ENCODE measurements around the gene NEK1.
"Not testable (repeated sequence)": the region's sequence is repeated elsewhere in the genome, so short reads cannot be mapped to it uniquely, and the experiment has no call there.

Gene NEK1

DNA sequence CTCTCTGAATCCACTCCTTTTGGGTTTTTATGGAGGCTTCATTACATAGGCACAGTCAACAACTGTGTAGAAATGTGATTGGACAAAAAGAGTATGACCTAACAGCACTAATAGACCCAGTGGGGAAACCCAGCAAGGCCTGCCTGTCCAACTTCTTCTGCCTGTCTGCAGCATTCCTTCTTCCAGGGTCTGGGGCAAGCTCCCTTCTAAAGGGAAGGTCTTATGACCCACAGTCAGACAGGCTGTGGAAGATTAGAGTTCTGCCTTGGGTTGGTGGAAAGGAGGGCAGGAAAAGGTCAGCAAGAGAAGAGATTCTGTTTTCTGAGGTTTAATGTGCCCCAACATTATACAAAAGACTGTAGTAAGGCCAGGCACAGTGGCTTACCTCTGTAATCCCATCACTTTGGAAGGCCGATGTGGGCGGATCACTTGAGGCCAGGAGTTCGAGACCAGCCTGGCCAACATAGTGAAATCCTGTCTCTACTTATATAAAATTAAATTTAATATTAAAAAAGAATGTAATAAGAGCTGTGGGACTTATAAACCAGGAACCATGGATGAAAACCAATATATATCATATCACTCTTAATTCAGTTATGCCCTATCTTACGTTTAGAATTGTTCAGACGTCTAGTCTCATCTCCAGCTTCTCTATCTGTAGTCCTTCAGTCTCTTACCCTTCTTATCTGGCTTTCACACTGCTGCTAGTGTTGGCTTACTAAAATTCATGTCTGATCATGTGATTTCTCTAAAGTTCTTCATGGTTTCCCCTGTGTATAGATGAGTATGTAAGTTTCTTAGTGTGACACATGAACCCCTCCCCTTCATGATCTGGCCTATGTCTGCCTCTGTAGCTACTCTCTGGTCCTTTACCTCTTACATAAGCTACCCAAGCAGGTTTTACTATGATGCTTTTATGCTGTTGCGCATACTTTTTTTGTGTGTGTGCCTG, 14.2 kb upstream of the NEK1 start:
- DNase-seq: peak; percentile 1

- DNase-seq: no peak
Observed at GRCh38 chr4:169625886-169626285, 13.5 kb upstream of the NEK1 start.

DNA sequence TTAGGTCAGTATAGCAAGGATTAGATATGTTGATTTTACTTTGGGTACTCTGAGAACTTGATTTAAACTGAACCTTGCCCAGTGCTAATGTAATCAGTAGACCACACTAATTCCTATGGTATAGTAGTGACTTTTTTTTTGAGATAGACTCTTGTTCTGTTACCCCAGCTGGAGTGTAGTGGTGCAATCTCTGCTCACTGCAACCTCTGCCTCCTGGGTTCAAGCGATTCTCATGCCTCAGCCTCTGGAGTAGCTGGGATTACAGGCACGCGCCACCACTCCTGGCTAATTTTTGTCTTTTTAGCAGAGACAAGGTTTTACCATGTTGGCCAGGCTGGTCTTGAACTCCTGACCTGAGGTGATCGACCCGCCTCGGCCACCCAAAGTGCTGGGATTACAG, 11.6 kb upstream of the NEK1 start:
- DNase-seq: not testable (repeated sequence)

DNA sequence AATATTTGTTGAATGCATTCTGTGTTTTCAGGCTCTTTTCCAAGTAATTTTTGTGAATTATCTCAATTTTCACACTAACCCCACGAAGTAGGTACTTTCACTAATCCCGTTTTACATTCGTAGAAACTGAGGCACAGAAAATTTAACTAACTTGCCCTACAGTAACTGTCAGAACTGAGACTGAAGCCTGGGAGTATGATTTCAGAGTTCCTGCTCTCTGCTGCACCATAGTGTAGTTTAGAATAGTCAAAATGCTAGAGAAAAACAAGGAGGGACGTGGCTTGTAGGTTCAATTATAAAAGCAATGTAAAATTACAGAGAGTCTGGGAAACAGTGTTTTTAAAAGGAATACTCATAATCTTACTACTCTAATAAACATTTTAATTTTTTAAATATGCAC, 10.2 kb upstream of the NEK1 start:
- no peak for DNase-seq

- peak; percentile 20 for DNase-seq
Observed at GRCh38 chr4:169621731-169622492, 9.5 kb upstream of the NEK1 start.

DNA sequence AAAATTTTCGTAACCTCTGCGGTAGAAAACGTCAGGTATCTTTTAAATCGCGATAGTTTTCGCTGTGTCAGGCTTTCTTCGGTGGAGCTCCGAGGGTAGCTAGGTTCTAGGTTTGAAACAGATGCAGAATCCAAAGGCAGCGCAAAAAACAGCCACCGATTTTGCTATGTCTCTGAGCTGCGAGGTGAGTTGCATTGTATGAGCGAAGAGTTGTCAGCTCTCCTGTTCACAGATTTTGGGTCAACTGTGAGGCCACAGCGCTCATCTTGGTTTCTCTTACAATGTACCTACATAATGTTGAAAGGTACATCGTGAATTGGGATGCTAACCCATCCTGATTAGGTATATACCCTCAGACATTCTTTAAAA, 8.5 kb upstream of the NEK1 start:
- DNase-seq: peak; percentile 14

- peak; percentile 86 for DNase-seq
Observed at GRCh38 chr4:169619958-169620879, 7.8 kb upstream of the NEK1 start, which contains the start of gene CLCN3. CLCN3 (plus strand) TSS chr4:169620578; CDS start chr4:169635929, 15,351 bp downstream.

DNA sequence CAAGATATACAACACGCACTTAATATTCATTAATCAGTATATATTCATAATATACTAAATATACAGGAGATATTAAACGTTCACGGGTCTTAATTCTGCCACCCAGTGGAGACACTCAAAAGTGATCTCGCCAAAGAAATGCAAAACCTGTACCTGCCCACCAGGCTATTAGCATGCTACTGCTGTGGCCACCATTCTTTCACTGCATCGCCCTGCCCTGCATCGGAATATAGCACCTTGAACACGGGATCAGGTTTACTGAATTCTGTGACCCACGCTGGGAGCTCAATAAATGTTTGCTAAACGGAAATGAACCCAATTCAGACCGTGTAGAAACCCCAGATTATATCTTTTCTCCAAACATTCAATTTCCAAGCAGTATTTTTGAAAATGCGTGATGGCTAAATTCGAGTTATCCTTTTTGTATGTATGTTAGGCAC, 7.2 kb upstream of the NEK1 start:
- peak; percentile 30 for DNase-seq

DNA sequence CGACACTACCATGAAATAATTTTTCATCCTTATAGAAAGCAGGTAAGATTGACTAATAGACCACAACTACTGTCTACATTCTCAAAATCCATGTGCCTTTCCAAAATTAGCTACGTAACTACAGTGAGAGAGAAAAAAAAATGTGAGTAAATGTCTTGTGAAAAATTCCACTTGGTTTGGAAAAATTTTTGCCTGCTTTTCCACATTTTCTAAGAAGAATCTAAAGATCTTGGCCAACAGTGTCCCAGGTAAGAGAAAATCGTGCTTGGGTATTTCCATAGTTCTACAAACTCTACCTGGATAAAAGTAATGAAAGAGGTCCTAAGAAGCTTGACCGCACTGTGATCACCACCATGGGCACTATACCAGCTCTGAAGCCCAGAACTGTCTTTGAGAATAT, 6.6 kb upstream of the NEK1 start:
- no peak for DNase-seq

DNA sequence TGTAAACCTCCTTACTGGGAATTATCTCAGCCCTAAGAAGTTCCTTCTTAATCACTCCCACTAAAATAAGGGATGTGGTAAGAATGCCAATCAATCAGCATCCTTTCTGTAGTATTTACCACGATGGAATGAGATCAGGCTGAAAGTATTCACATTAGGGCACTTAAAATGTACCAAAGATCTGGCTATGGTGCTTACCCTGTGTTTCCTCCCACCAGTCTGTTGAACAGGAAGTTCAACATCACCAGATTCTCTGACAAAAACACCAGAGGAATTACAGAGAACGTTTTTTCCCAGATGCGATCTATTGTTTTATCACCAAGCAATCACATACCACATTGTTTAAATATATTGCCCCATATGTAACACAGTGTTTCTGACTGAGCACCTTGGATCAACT, 5.9 kb upstream of the NEK1 start:
- DNase-seq: no peak

GRCh38 chr4:169617306-169617705, 4.9 kb upstream of the NEK1 start:
- no peak for DNase-seq

GRCh38 chr4:169616846-169617245, 4.5 kb upstream of the NEK1 start:
- no peak for DNase-seq

DNA sequence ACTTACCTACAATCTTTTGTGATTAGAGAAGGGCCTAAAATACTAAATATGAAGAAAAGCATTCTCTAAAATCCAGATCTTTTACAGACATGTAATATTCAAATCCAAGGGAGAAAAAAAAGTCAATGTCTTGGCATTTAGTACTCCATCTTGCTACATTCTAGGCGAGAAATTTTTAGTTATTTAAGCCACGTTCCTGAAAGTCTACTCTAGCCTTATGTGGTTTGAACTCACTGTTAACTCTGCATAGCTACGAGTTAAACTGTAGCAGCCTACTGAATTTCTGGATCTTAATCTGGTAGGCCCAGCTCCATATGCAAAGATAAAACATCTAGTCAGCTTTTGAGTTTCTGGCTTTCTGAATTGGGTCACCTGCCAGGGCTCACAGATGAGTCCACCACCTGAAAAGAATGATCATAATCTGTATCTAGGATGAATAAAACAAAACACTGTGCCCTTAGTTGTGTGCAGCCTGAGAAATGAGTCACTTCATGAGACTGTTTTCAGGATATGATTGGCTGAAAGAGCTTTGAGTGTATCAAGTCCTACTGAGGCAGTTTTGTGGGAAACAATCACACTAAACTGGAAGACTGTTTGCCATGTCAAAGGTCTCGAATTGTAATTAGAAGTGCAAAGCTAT, 3.2 kb upstream of the NEK1 start:
- peak; percentile 9 for DNase-seq

DNA sequence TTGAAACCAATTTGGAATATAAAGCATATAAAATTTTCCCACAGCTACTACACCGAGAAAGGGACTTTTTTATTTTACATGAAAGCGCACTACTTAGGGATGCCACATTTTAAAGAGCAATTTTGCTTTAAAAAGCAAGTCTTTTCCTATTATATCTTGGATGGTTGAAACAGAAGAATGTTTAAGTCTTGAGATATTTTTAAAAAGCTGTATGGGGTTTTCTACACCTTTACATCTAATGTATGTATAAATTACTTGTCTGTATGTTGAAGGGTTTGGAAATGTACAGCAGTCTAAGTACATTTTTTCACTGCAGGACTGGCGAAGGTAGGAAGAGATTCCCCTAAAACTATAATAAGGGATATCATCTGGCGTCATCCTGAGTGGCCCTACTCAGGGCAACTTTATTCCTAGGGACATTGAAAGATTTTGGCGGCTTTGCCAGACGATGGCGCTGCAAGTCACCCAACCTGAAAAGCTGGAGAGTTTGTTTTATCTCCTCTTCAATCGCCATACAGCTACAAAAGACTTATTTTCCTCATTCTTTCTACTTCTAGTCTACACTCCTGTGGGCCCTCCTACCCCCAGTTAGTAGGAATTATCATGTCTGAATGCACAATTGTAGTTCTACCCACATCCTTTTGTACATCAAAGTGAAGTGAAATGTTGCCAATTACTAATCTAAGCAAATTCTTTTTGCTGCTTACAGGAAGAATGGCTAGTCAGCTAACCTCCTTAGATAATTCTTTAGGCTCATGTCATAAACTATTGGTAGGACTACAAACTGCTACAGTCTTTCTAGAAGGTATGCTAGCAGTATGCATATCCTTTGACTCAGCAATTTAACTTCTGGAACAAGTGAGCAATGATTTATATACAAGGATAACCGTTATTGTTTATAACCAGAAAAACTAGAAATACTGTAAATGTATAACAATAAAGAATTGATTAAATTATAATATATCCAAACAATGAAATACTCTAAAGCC, 782 bp upstream of the NEK1 start:
- DNase-seq: peak; percentile 59

DNA sequence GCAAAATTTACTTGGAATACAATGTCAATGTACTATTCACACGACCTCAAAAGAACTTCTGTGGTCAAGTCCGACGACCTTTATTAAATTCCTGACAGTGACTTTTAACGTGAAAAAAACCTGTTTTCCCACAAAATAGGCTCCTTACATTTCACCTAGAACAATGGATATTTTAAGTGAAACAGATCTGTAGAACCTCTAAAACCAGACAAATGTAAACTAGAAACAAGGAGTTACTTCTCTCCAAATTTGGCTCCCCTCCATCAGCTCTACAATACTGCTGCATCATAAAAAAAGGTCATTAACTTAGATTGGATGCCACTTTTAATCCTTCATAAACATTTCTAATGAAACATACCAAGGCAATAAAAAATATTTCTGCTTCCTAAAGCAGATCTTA, 1.2 kb downstream of the NEK1 start:
- no peak for DNase-seq

DNA sequence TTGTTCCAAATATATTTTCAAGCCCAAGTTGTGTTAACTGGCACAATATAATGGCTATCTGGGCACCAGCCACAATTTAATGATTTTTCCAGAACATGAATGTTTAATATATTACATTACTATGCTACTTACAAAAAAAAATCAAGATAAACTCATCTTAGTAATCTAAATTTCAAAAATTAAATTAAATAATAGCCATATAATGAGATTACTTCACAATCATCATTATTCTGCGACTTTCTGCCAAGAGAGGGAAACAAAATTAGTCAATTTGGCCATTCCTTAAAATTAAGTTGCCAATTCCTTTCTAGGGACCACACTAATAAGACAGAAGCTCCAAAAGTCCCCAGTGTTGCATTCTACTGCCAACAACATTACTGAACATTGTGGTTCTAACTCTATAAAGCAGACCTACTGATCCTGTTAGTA, 7.5 kb downstream of the NEK1 start:
- DNase-seq: no peak

GRCh38 chr4:169604131-169604900, 8.1 kb downstream of the NEK1 start:
- no peak for DNase-seq

DNA sequence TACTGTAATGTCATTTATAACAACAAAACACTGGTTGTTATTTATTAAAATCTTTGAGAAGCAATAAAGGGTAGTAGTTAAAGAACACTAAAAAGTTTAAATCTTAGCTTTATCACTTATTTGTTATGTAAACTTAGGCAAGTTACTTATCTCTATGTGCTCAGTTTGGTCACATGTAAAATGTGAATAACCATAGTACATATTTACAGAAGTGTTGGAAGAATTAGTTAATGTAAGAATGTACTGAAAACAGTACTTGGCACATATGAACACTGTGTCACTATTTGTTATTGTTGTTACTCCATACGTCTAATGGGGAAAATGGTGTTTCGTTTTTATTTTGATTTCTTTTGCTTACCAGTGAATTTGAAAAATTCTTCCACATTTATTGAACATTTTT, 9.1 kb downstream of the NEK1 start:
- no peak for DNase-seq

DNA sequence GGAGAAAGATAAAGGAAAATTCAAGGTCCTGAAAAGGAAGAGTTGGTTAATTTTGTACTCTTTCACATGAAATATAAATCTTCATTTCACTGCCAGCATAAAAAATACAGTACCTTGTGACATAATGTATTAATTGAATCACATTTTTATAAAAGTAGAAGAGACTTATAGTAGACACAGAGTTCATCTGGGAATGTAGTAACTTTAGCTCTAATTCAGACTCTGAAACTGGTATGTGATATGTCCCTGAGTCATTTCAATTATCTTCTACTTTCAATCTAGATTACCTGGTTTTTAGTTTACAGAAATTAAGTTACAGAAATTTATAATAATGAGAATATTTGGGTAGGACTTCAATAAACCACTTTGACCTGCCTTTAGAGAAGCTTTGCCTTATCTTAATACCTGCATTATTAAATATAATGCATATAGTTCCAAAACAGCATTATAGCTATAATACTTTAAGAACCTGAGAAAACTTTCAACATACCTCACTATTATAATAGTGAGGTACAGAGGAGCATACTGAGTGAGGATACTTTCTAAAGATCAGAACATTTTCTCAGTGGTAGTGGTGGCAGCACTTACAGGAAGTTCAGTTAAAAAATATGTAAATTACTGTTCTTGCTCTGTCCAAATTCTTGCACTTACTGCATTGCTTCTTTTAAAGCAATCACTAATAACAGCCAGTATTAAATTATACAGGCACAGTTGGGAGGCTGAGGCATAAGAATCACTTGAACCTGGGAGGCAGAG, 11.2 kb downstream of the NEK1 start:
- DNase-seq: no peak

Data from stimulated activated naive CD4-positive, alpha-beta T cell treated with Interleukin-2 at 50 U/mL for 16 hours (primary cell).